Measurements from ENCODE around the gene CDH4. TPM values are rescaled to one million over a fixed set of nuclear protein-coding genes. Genes with fewer than 3 reads are reported as not detected.

Gene CDH4
- total RNA-seq, 1 donor from 2014 or later: 0.23 TPM

DNA sequence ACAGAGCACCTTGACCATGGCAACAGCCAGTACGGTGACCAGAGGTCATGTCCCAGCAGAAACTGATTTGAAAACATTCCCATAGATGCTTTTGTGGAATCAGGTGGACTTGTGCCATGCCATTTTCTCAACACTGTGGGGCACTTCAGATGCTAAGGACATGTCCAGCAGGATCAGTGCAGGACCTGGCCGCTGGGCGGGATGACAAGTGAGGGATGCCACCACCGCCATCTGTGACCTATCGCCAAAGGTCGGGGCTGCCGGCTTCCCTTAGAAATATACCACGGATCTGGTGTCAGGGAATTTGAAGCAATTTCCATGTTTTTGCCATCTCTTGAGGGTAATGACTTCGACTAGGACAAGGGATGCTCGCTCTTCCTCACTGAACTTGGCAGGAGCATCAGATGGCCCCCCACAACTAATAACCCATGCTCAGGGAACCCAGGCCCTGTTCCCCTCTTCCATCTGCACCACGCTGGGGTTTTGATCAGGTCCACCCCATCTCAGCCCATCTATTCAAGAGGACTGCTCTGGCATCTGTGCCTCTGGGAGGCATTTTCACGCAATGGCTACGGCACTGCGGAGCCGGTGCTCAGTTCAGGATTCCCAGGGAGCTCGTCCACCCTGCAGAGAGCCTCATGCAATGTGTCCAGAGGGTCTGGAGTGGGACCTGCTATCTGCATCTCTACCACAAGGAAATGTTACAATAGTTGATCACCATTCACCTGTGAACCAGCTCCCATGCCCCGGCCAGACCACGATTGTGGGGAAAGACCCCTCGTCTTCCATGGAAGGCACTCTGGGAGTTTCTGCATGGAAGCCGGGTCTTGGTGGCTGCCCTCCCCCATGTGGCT, 511.1 kb downstream of the CDH4 start:
- Mint-ChIP-seq H3K4me1 (ENCODE audit: unreplicated experiment) (no peaks in the 10 kb centered on the region), H3K9me3 (ENCODE audit: unreplicated experiment) (no peaks in the 10 kb centered on the region), H3K4me3 (ENCODE audit: unreplicated experiment) (no peak overlapping the region), H3K27me3 (ENCODE audit: unreplicated experiment) (peaks cover 2% of the 10 kb centered on the region), H3K36me3 (ENCODE audit: low read depth, unreplicated experiment) (no peaks in the 10 kb centered on the region), H3K27ac (ENCODE audit: unreplicated experiment) (no peak overlapping the region)
- TF ChIP-seq CTCF (IDR thresholded peaks at IDR 0.05; ENCODE audit: unreplicated experiment): no peak
- no peak for DNase-seq (ENCODE audit: low spot score)

- H3K27ac Mint-ChIP-seq (ENCODE audit: unreplicated experiment): no peak overlapping the region
Measured at GRCh38 chr20:61763740-61764400, 511.8 kb downstream of the CDH4 start.

DNA sequence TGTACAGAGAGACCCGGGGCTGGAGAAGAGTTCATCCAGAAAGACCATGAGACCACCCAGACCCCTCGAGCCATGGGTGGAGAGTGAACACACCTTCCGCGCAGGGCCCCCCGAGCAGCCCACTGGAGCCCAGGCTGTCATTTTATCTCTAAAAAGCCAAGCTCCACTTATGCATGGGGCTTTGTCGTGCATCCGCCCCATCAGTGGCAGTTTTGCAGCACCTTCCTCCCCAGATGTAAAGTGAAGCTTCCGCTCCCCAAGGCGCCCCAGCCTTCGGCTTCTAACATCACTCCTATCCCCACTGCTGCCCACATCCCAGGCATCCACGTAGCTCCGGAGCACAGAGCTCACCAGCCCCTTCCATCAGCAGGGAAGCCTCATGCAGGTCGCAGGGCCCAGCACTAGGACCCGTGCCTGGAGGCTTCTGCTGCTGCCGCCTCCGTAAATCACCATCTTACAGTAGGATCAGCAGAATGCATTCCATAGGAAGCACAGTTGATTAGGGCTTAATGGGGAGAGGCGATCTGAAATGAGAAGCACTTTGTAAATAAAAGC, 512.5 kb downstream of the CDH4 start:
- TF ChIP-seq CTCF (IDR thresholded peaks at IDR 0.05; ENCODE audit: unreplicated experiment): no peak

More at GRCh38 chr20:61763740-61764400, 511.8 kb downstream of the CDH4 start:
- no peaks in the 10 kb centered on the region for H3K4me1 Mint-ChIP-seq (ENCODE audit: unreplicated experiment)
- no peak for TF ChIP-seq CTCF (IDR thresholded peaks at IDR 0.05; ENCODE audit: unreplicated experiment)
- no peak overlapping the region for H3K4me3 Mint-ChIP-seq (ENCODE audit: unreplicated experiment)
- H3K27me3 Mint-ChIP-seq (ENCODE audit: unreplicated experiment): peaks cover 2% of the 10 kb centered on the region
- H3K9me3 Mint-ChIP-seq (ENCODE audit: unreplicated experiment): no peaks in the 10 kb centered on the region
- DNase-seq (ENCODE audit: low spot score): no peak
- no peaks in the 10 kb centered on the region for H3K36me3 Mint-ChIP-seq (ENCODE audit: low read depth, unreplicated experiment)

GRCh38 chr20:61765081-61765870, 513.2 kb downstream of the CDH4 start:
- no peak for DNase-seq (ENCODE audit: low spot score)
- no peak for TF ChIP-seq CTCF (IDR thresholded peaks at IDR 0.05; ENCODE audit: unreplicated experiment)
- Mint-ChIP-seq H3K27ac (ENCODE audit: unreplicated experiment) (no peak overlapping the region), H3K4me1 (ENCODE audit: unreplicated experiment) (no peaks in the 10 kb centered on the region), H3K4me3 (ENCODE audit: unreplicated experiment) (no peak overlapping the region), H3K27me3 (ENCODE audit: unreplicated experiment) (peaks cover 2% of the 10 kb centered on the region), H3K36me3 (ENCODE audit: low read depth, unreplicated experiment) (no peaks in the 10 kb centered on the region), H3K9me3 (ENCODE audit: unreplicated experiment) (no peaks in the 10 kb centered on the region)

More for the DNA sequence above, 512.5 kb downstream of the CDH4 start:
- no peak for DNase-seq (ENCODE audit: low spot score)
- H3K4me1 Mint-ChIP-seq (ENCODE audit: unreplicated experiment): no peaks in the 10 kb centered on the region
- no peaks in the 10 kb centered on the region for H3K36me3 Mint-ChIP-seq (ENCODE audit: low read depth, unreplicated experiment)
- no peaks in the 10 kb centered on the region for H3K9me3 Mint-ChIP-seq (ENCODE audit: unreplicated experiment)
- H3K4me3 Mint-ChIP-seq (ENCODE audit: unreplicated experiment): no peak overlapping the region
- no peak overlapping the region for H3K27ac Mint-ChIP-seq (ENCODE audit: unreplicated experiment)
- H3K27me3 Mint-ChIP-seq (ENCODE audit: unreplicated experiment): peaks cover 2% of the 10 kb centered on the region

All from endothelial cell (in vitro differentiated cells).